SJSA1 (cell line): ENCODE data around the gene NUDT3. TPM values are rescaled to one million over a fixed set of nuclear protein-coding genes. Genes with fewer than 3 reads are reported as not detected.

ENCODE experiments used
- DNase-seq, 2 experiments: peaks; one replicate each; pipeline ENCODE4 v3.0.0-alpha.2; 2015 to 2020; ENCODE audit warnings: low spot score in 2 of 2, low read depth in 1 of 2
- H3K27ac ChIP-seq: fragments of 250-450 bp; sonication (Bioruptor Pico); 2 replicates; pipeline ENCODE4 v1.5.1; 2020; ENCODE audit warnings: mild to moderate bottlenecking, moderate library complexity
- H3K27me3 ChIP-seq: fragments of 250-450 bp; sonication (Bioruptor Pico); replicated peaks from 2 replicates; pipeline ENCODE4 v1.5.1; 2020; ENCODE audit warnings: mild to moderate bottlenecking, moderate library complexity
- H3K36me3 ChIP-seq: fragments of 250-450 bp; sonication (Bioruptor Pico); 2 replicates; pipeline ENCODE4 v1.5.1; 2020; ENCODE audit warnings: mild to moderate bottlenecking
- H3K4me1 ChIP-seq: fragments of 250-450 bp; sonication (Bioruptor Pico); replicated peaks from 2 replicates; pipeline ENCODE4 v1.6.1; 2021; ENCODE audit warnings: mild to moderate bottlenecking
- H3K4me3 ChIP-seq: fragments of 250-450 bp; sonication (Bioruptor Pico); 2 replicates; pipeline ENCODE4 v1.5.1; 2020; ENCODE audit warnings: mild to moderate bottlenecking
- H3K9me3 ChIP-seq: fragments of 250-450 bp; sonication (Bioruptor Pico); replicated peaks from 2 replicates; pipeline ENCODE4 v1.5.1; 2020; ENCODE audit warnings: mild to moderate bottlenecking
- total RNA-seq: library from RNA; depleted of rRNA; stranded (reverse); fragments of >200 nt; shearing (Covaris generic); gene quantifications from 2 replicates; pipeline ENCODE4 v1.2.3, GENCODE V29; 2014

NUDT3 gene
- total RNA-seq, 1 experiment from 2014 or later = 20.2 TPM

GRCh38 chr6:34310817-34311216 is 81.7 kb downstream of the NUDT3 start:
- no peak for DNase-seq
- no peaks in the 10 kb centered on the region for H3K4me1 ChIP-seq
- H3K36me3 ChIP-seq = no peaks in the 10 kb centered on the region
- no peak overlapping the region for H3K27ac ChIP-seq
- no peaks in the 10 kb centered on the region for H3K27me3 ChIP-seq
- H3K4me3 ChIP-seq = no peak overlapping the region
- H3K9me3 ChIP-seq = no peaks in the 10 kb centered on the region

GRCh38 chr6:34308483-34308882 is 84.0 kb downstream of the NUDT3 start:
- Histone ChIP-seq H3K4me3 (no peak overlapping the region), H3K27me3 (no peaks in the 10 kb centered on the region), H3K36me3 (no peaks in the 10 kb centered on the region), H3K27ac (no peak overlapping the region), H3K4me1 (no peaks in the 10 kb centered on the region), H3K9me3 (no peaks in the 10 kb centered on the region)
- DNase-seq = no peak

- DNase-seq = no peak
- no peaks in the 10 kb centered on the region for H3K4me1 ChIP-seq
- no peak overlapping the region for H3K27ac ChIP-seq
- H3K9me3 ChIP-seq = no peaks in the 10 kb centered on the region
- no peak overlapping the region for H3K4me3 ChIP-seq
- H3K27me3 ChIP-seq = no peaks in the 10 kb centered on the region
- no peaks in the 10 kb centered on the region for H3K36me3 ChIP-seq
Observed at GRCh38 chr6:34305982-34306708, 86.3 kb downstream of the NUDT3 start.

- no peak overlapping the region for H3K27ac ChIP-seq
- no peak overlapping the region for H3K4me3 ChIP-seq
- DNase-seq = no peak
- H3K9me3 ChIP-seq = no peaks in the 10 kb centered on the region
- H3K4me1 ChIP-seq = no peaks in the 10 kb centered on the region
- no peaks in the 10 kb centered on the region for H3K27me3 ChIP-seq
- no peaks in the 10 kb centered on the region for H3K36me3 ChIP-seq
Observed at GRCh38 chr6:34305497-34305896, 87.0 kb downstream of the NUDT3 start.

DNA sequence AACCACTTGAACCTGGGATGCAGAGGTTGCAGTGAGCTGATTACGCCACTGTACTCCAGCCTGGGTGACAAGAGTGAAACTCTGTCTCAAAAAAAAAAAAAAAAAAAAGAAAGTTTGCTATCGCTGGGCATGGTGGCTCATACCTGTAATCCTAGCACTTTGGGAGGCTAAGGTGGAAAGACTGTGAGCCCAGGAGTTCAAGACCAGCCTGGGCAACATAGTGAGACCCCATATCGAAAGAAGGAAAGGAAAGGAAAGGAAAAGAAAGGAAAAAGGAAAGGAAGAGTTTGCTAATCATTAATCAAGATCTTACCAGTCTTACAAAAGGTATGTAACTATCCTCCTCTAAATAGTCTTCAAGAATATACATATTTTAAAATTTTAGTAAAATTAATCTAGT is 88.3 kb downstream of the NUDT3 start:
- Histone ChIP-seq H3K4me3 (no peak overlapping the region), H3K27ac (no peak overlapping the region), H3K36me3 (no peaks in the 10 kb centered on the region), H3K27me3 (no peaks in the 10 kb centered on the region), H3K4me1 (no peaks in the 10 kb centered on the region), H3K9me3 (no peaks in the 10 kb centered on the region)
- DNase-seq = no peak

DNA sequence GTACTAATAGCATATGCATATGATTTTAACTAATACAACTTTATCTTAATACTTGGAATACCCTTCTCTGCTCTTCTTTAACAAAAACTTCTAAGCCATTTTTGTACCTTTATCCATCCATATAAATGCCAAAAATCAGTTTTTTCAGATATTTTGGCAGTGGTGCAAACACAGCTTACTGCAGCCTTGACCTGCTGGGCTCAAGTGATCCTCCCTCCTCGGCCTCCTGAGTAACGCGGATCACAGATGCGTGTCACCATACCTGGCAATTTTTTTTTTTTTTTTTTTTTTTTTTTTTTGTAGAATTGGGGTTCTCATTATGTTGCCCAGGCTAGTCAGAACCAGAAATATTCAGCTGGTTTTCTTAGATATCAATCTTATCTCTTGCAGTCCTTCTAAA is 89.5 kb downstream of the NUDT3 start:
- no peaks in the 10 kb centered on the region for H3K27me3 ChIP-seq
- H3K4me1 ChIP-seq = no peaks in the 10 kb centered on the region
- no peak overlapping the region for H3K27ac ChIP-seq
- H3K36me3 ChIP-seq = no peaks in the 10 kb centered on the region
- no peak for DNase-seq
- no peak overlapping the region for H3K4me3 ChIP-seq
- no peaks in the 10 kb centered on the region for H3K9me3 ChIP-seq

- 0 out of 2 replicates have a peak, but pooled peaks cover 3% of the 10 kb centered on the region for H3K36me3 ChIP-seq
- no peak overlapping the region for H3K27ac ChIP-seq
Observed at GRCh38 chr6:34301408-34301807, 91.1 kb downstream of the NUDT3 start.

GRCh38 chr6:34300332-34300751 is 92.1 kb downstream of the NUDT3 start:
- no peak overlapping the region for H3K27ac ChIP-seq
- DNase-seq = no peak
- no peaks in the 10 kb centered on the region for H3K27me3 ChIP-seq
- 0 out of 2 replicates have a peak, but pooled peaks cover 3% of the 10 kb centered on the region for H3K36me3 ChIP-seq
- H3K4me3 ChIP-seq = no peak overlapping the region
- no peaks in the 10 kb centered on the region for H3K4me1 ChIP-seq
- H3K9me3 ChIP-seq = no peaks in the 10 kb centered on the region

More at GRCh38 chr6:34301408-34301807, 91.1 kb downstream of the NUDT3 start:
- H3K9me3 ChIP-seq = no peaks in the 10 kb centered on the region
- H3K4me3 ChIP-seq = no peak overlapping the region
- H3K4me1 ChIP-seq = no peaks in the 10 kb centered on the region
- H3K27me3 ChIP-seq = no peaks in the 10 kb centered on the region
- DNase-seq = no peak

DNA sequence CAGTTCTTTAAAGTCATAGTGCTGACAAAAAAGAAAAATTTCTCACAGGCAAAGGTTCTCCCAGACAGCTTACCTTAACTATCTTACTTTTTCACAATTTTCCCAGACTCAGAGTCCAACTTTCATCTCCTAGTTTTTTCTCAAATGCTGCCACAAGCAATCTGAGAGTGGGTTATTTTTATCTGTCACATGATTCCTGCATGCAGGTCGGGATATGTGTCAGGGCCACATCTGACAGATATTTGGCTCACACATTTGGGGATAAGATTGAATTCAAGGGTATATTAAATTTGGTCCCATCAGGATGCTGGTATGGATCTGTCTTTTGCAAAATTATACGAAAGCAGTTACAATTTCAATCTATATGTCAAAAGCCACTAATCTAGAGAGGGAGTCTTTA is 93.5 kb downstream of the NUDT3 start:
- Histone ChIP-seq H3K4me1 (no peaks in the 10 kb centered on the region), H3K27me3 (no peaks in the 10 kb centered on the region), H3K27ac (no peak overlapping the region), H3K9me3 (no peaks in the 10 kb centered on the region), H3K36me3 (0 out of 2 replicates have a peak, but pooled peaks cover 8% of the 10 kb centered on the region), H3K4me3 (no peak overlapping the region)
- DNase-seq = no peak

DNA sequence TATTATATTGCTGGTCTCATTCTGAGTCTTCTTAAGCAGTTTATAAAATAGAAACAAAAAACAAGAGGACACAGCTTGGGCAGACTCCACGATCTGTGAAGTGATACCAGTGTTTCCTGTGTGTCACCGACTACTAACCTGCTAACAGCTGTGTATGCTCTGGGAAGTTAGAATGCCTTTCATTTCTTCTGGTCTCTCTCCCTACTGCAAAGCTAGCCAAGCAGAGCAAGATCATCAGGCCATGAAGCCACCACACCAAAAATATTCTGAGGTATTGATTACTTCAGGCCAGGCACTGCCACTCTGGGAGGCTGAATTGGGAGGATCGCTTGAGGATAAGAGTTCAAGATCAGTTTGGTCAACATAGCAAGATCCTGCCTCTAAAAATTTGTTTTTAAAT is 96.7 kb downstream of the NUDT3 start:
- DNase-seq = no peak
- Histone ChIP-seq H3K27me3 (no peaks in the 10 kb centered on the region), H3K4me3 (no peak overlapping the region), H3K36me3 (peaks cover 27% of the 10 kb centered on the region), H3K27ac (no peak overlapping the region), H3K9me3 (no peaks in the 10 kb centered on the region), H3K4me1 (0 out of 2 replicates have a peak, but pooled peaks cover 3% of the 10 kb centered on the region)

DNA sequence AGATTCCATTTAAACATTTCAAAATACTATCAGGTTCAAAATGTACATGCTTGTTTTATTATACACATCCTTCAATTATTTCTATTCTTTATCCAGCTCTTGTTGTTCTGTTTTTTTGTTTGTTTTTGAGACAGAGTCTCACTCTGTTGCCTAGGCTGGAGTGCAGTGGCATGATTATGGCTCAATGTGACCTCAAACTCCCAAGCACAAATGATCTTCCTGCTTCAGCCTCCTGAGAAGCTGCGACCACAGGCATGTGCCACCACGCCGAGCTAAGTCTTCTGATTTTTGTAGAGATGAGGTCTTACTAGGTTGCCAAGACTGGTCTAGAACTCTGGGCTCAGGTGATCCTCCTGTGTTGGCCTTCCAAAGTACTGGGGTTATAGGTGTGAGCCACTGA is 99.5 kb downstream of the NUDT3 start:
- no peak overlapping the region for H3K4me3 ChIP-seq
- H3K9me3 ChIP-seq = no peaks in the 10 kb centered on the region
- H3K36me3 ChIP-seq = peaks cover 33% of the 10 kb centered on the region
- no peak overlapping the region for H3K27ac ChIP-seq
- no peak for DNase-seq
- 0 out of 2 replicates have a peak, but pooled peaks cover 6% of the 10 kb centered on the region for H3K4me1 ChIP-seq
- H3K27me3 ChIP-seq = no peaks in the 10 kb centered on the region

DNA sequence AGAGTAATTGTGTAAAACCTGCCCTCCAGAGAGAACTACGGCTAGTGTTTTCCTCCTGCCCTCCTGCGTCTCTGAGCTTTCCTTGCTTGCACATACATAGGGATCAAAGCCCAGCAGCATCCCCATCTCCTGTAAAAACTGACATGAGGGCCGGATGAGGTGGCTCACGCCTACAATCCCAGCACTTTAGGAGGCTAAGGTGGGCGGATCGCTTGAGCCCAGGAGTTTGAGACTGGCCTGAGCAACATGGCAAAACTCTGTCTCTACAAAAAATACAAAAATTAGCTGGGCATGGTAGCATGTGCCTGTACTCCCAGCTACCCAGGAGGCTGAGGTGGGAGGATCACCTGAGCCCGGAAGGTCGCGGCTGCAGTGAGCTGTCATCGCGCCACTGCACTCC is 103.3 kb downstream of the NUDT3 start:
- peaks cover 38% of the 10 kb centered on the region for H3K36me3 ChIP-seq
- no peaks in the 10 kb centered on the region for H3K27me3 ChIP-seq
- H3K9me3 ChIP-seq = no peaks in the 10 kb centered on the region
- no peak for DNase-seq
- H3K4me1 ChIP-seq = 0 out of 2 replicates have a peak, but pooled peaks cover 6% of the 10 kb centered on the region
- H3K4me3 ChIP-seq = no peak overlapping the region
- no peak overlapping the region for H3K27ac ChIP-seq

- no peak for DNase-seq
- no peak overlapping the region for H3K4me3 ChIP-seq
- peaks cover 34% of the 10 kb centered on the region for H3K36me3 ChIP-seq
- H3K27me3 ChIP-seq = no peaks in the 10 kb centered on the region
- no peak overlapping the region for H3K27ac ChIP-seq
- H3K9me3 ChIP-seq = no peaks in the 10 kb centered on the region
- H3K4me1 ChIP-seq = 0 out of 2 replicates have a peak, but pooled peaks cover 6% of the 10 kb centered on the region
Observed at GRCh38 chr6:34288581-34288980, 103.9 kb downstream of the NUDT3 start.

DNA sequence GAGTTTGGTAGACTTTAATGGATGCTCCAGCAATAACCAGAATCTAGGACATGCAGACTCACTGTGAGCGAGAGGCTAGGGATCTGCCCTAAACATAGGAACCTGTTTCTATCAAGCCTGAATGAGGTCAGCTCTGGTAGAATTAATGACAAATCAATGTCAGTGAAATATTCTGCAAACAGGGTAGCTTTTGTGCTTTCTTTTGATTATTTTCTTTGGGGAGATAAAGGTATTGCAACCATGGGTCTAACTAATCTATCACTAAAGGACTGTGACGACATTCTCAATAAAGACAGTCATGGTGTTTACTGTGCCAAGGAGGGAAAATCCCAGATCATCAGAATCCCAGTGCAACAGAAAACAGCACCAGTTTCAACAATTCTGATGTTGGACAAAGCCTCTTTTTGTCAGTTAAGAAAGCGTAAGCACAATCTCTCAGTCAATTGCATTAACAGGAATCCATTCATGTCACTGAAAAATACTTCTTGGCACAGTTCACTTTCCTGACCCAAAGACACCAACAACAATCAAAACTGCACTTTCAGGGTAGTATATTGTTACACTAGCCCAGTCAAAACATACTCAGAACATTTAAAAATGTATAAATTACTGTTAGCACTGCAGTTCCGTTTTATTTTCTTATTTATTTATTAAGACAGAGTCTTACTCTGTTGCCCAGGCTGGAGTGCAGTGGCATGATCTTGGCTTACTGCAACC is 106.9 kb downstream of the NUDT3 start:
- Histone ChIP-seq H3K36me3 (peaks cover 17% of the 10 kb centered on the region), H3K4me1 (0 out of 2 replicates have a peak, but pooled peaks cover 2% of the 10 kb centered on the region), H3K27me3 (no peaks in the 10 kb centered on the region), H3K9me3 (no peaks in the 10 kb centered on the region), H3K4me3 (no peak overlapping the region), H3K27ac (no peak overlapping the region)
- no peak for DNase-seq
